ENCODE measurements around the gene GSTA1.
"Not testable (repeated sequence)": the region's sequence is repeated elsewhere in the genome, so short reads cannot be mapped to it uniquely, and the experiment has no call there.

The GSTA1 gene

DNA sequence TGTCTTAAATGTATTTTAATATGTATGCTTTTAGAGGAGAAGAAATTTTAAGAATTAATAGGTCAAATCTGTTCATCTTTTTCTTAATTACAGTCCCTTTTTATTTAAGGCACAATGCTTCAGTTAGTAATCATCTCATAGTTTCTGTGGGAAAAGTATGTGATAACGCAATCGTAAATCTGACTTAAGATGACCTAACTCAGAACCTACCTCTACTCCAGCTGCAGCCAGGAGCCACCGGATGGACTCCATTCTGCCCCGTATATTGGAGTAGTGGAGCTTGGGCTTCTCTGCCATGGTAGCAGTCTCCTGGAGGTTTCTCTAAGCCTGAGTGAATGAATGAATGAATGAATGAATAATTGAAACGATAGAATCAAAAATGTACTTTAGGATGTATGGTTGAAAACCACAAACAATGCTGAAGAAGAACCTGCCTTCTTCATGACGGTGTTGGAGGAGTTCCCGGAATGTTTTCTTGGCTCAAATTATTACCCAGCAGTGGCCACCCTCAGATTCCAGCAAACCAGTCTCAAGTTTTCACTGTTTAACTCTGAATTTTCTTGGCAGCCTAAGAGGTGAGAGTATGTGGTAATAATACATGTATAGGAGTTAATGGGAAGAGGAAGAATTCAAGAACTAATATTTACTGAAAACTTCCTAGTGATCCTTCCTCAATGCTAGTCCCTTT, 45.8 kb downstream of the GSTA1 start:
- not testable (repeated sequence) for DNase-seq (ENCODE audit: low read depth, low spot score)

GRCh38 chr6:52754443-52754842, 49.2 kb downstream of the GSTA1 start:
- DNase-seq (ENCODE audit: low read depth, low spot score): no peak

DNA sequence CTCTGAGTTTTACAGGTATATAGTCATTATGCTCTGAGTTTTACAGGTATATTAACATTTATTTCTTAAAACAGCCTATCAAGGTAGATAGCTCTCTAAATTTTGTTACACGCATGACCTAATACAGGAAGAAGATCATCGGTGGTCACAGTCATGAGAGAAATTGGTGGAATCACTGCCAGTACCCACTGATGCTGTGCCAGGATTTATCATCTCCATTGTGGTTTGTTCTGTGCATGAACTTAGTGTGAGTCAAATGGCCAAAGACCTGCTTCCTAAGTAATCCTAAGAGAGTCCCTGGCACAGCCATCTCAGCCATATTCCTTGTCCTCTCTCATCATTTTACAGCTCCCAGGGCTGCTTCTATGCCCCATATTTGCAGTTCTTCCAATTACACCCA, 50.5 kb downstream of the GSTA1 start:
- not testable (repeated sequence) for DNase-seq (ENCODE audit: low read depth, low spot score)

DNA sequence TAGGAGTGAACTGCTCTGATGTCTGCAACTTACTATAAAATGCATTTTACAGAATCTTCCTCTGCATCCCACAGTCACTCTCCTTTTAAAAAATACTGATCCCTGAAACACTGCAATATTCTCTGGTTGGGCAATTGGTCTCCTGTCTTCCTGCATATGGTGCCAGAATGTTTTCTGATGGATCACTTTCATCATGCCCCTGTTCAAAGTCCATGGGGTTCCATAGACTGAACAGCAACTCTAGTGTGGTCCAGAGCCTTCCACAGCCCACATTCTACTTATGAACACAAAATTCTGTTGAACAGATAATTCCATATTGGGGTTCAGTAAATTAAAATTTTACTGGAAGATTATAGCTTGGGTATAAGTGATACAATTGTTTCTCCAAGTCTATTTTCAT, 51.3 kb downstream of the GSTA1 start:
- DNase-seq (ENCODE audit: low read depth, low spot score): no peak

DNA sequence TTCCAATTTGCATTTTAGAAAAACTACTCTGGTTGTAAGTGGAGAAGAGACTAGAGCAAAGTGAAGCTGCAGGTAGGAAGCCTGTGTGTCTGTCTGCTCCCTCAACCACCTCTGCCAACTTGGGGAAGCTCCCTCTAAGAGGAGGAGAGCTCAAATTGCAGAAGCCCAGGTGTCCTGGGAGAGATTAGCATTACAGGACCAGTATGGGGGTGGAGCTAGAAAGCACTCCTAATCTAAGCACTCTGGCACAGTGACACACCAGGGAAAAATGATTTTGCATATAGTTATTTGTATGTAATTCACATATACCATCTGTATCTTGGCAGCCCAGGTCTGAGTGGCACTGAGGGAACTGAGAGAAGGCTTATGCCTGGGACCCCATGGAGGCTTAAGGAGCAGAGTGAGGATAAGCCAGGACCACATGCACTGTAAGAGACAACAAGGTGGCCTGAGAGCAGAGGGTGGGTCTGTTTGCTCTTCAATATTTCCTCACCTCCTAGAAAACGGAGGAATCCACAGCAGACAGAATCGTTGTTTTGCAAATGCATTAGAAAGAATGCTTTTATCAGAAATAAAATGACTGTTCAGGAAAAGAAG, 54.0 kb downstream of the GSTA1 start:
- no peak for DNase-seq (ENCODE audit: low read depth, low spot score)

DNA sequence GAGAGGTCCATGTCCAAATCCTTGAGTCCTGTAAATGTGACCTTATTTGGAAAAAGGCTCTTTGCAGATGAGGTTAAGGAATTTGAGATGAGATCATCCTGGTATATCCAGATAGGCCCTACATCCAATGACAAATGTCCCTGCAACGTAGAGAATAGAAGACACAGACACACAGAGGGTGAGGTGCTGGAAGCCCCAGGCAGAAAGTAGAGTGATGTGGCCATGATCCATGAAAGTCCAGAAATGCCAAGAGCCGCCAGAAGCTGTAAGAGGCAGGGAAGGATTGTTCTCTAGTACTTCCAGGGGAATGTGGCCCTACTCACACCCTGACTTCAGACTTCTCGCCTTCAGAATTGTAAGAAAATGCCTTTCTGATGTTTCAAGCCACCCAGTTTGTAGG, 56.3 kb downstream of the GSTA1 start:
- not testable (repeated sequence) for DNase-seq (ENCODE audit: low read depth, low spot score)

DNA sequence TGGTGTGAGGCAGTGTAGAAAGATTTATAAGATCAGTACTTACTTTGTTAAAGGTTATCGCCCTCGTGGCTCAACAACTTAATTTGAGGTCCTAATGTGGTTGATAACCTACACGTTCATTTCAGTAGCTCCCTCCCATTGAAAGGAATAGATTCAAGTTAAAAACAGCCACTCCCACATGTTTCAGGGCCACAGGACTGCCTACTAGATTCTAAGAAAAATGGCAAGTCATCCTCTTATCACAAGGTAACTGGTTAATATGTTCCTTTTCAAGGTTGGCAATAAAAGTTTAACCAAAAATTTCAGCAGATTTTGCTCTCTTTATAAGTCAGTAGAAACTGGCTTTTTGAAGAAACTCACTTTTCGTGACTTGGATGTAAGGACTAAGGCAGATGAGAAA, 57.4 kb downstream of the GSTA1 start:
- no peak for DNase-seq (ENCODE audit: low read depth, low spot score)

- no peak for DNase-seq (ENCODE audit: low read depth, low spot score)
Observed at GRCh38 chr6:52745764-52746201, 57.8 kb downstream of the GSTA1 start.

- DNase-seq (ENCODE audit: low read depth, low spot score): no peak
Observed at GRCh38 chr6:52741872-52742271, 61.7 kb downstream of the GSTA1 start.
